ENCODE results near the gene ROR2. TPM values are rescaled to one million over a fixed set of nuclear protein-coding genes. Genes with fewer than 3 reads are reported as not detected.

Gene ROR2
- total RNA-seq, 4 donors from 2014 or later: 37.4 to 71.8 (median 59.4) TPM

- Histone ChIP-seq H3K27me3 (no peaks in the 10 kb centered on the region), H3K9me3 (no peaks in the 10 kb centered on the region), H3K4me1 (peaks cover 0 to 6% (median 0%) of the 10 kb centered on the region in 4 donors), H3K36me3 (peaks cover 0 to 16% (median 7%) of the 10 kb centered on the region in 4 donors), H3K27ac (replicated peaks in 1 of 4) (no peak overlapping the region), H3K4me3 (no peak overlapping the region)
- DNase-seq (ENCODE audit: extremely low spot score): no peak
- 76% methylated on average over 16 of the region's 16 CpGs for WGBS
- intact Hi-C loops (cut with DNase I): no loop called here
- TF ChIP-seq CTCF (IDR thresholded peaks at IDR 0.05) (no peak), POLR2A (IDR thresholded peaks at IDR 0.05; ENCODE audit: low read depth) (no peak), POLR2AphosphoS5 (IDR thresholded peaks at IDR 0.05) (no peak), EP300 (IDR thresholded peaks at IDR 0.05) (no peak)
These were observed 194.1 kb downstream of the ROR2 start for GRCh38 chr9:91755761-91756509.

GRCh38 chr9:91753711-91754110 is 196.3 kb downstream of the ROR2 start:
- Histone ChIP-seq H3K27me3 (no peaks in the 10 kb centered on the region), H3K4me3 (no peak overlapping the region), H3K36me3 (peaks cover 0 to 16% (median 7%) of the 10 kb centered on the region in 4 donors), H3K27ac (replicated peaks in 1 of 4) (no peak overlapping the region), H3K4me1 (peaks cover 0 to 6% (median 0%) of the 10 kb centered on the region in 4 donors), H3K9me3 (no peaks in the 10 kb centered on the region)
- intact Hi-C loops (cut with DNase I): no loop called here
- no peak for TF ChIP-seq CTCF (IDR thresholded peaks at IDR 0.05)
- no peak for TF ChIP-seq EP300 (IDR thresholded peaks at IDR 0.05)
- TF ChIP-seq POLR2A (IDR thresholded peaks at IDR 0.05; ENCODE audit: low read depth): no peak
- no peak for TF ChIP-seq POLR2AphosphoS5 (IDR thresholded peaks at IDR 0.05)
- WGBS: 48% methylated on average over 2 of the region's 2 CpGs
- DNase-seq (ENCODE audit: extremely low spot score): no peak

GRCh38 chr9:91751922-91752321 is 198.1 kb downstream of the ROR2 start:
- no peaks in the 10 kb centered on the region for H3K9me3 ChIP-seq
- H3K27ac ChIP-seq (replicated peaks in 1 of 4): no peak overlapping the region
- TF ChIP-seq CTCF (IDR thresholded peaks at IDR 0.05): no peak
- H3K27me3 ChIP-seq: no peaks in the 10 kb centered on the region
- H3K36me3 ChIP-seq: peaks cover 0 to 14% (median 7%) of the 10 kb centered on the region in 4 donors
- H3K4me1 ChIP-seq: no peaks in the 10 kb centered on the region
- no peak overlapping the region for H3K4me3 ChIP-seq
- no peak for DNase-seq (ENCODE audit: extremely low spot score)
- intact Hi-C loops (cut with DNase I): no loop called here
- 77% methylated on average over 2 of the region's 2 CpGs for WGBS

- no peaks in the 10 kb centered on the region for H3K27me3 ChIP-seq
- TF ChIP-seq CTCF (IDR thresholded peaks at IDR 0.05) (no peak), POLR2AphosphoS5 (IDR thresholded peaks at IDR 0.05) (no peak), EP300 (IDR thresholded peaks at IDR 0.05) (no peak), POLR2A (IDR thresholded peaks at IDR 0.05; ENCODE audit: low read depth) (no peak)
- no peak overlapping the region for H3K27ac ChIP-seq (replicated peaks in 1 of 4)
- no peaks in the 10 kb centered on the region for H3K4me1 ChIP-seq
- DNase-seq (ENCODE audit: extremely low spot score): no peak
- peaks cover 0 to 11% (median 5%) of the 10 kb centered on the region in 4 donors for H3K36me3 ChIP-seq
- H3K4me3 ChIP-seq: no peak overlapping the region
- intact Hi-C loops (cut with DNase I): no loop called here
- WGBS: 69% methylated on average over 6 of the region's 6 CpGs
- H3K9me3 ChIP-seq: no peaks in the 10 kb centered on the region
These were observed 199.7 kb downstream of the ROR2 start for GRCh38 chr9:91750343-91750742.

GRCh38 chr9:91746904-91747303 is 203.1 kb downstream of the ROR2 start:
- peaks cover 0 to 3% (median 2%) of the 10 kb centered on the region in 4 donors for H3K4me1 ChIP-seq
- intact Hi-C loops (cut with DNase I): loop anchor here (10.0 kb wide), 2 partner anchors 288 to 368 kb away; partner anchors contain the start of gene SPTLC1

More at GRCh38 chr9:91746904-91747303, 203.1 kb downstream of the ROR2 start:
- Histone ChIP-seq H3K4me3 (no peak overlapping the region), H3K36me3 (no peaks in the 10 kb centered on the region), H3K27me3 (no peaks in the 10 kb centered on the region), H3K27ac (replicated peaks in 1 of 4) (no peak overlapping the region), H3K9me3 (no peaks in the 10 kb centered on the region)
- 75% methylated on average over 9 of the region's 9 CpGs for WGBS
- no peak for DNase-seq (ENCODE audit: extremely low spot score)
- no peak for TF ChIP-seq POLR2A (IDR thresholded peaks at IDR 0.05; ENCODE audit: low read depth)
- TF ChIP-seq POLR2AphosphoS5 (IDR thresholded peaks at IDR 0.05): no peak
- no peak for TF ChIP-seq CTCF (IDR thresholded peaks at IDR 0.05)
- no peak for TF ChIP-seq EP300 (IDR thresholded peaks at IDR 0.05)
